HepG2 (cell line): ENCODE data around the gene MYADML2. TPM values are rescaled to one million over a fixed set of nuclear protein-coding genes. Genes with fewer than 3 reads are reported as not detected.

Source experiments
- ASH2L ChIP-seq: fragments of 300-600, 200-600 bp; sonication (generic); IDR thresholded peaks from 2 replicates; pipeline ENCODE4 v1.7.0; 2017; ENCODE audit warnings: low read depth, mild to moderate bottlenecking, moderate library complexity, mixed read lengths, low read length; ENCODE audit not compliant: insufficient read length
- BORCS8-MEF2B ChIP-seq: sonication (generic); formaldehyde crosslinking; IDR thresholded peaks from 2 replicates; pipeline ENCODE4 v1.8.0; 2022; ENCODE audit warnings: mild to moderate bottlenecking, missing genetic modification reagents
- NCOA1 ChIP-seq: sonication (generic); formaldehyde crosslinking; IDR thresholded peaks from 2 replicates; pipeline ENCODE4 v1.9.0; 2021; ENCODE audit warnings: missing genetic modification reagents
- PAXIP1 ChIP-seq: sonication (generic); formaldehyde crosslinking; conservative IDR thresholded peaks from 2 replicates; pipeline ENCODE4 v1.4.0; 2020; ENCODE audit warnings: mild to moderate bottlenecking, missing genetic modification reagents, moderate library complexity
- POLR2G ChIP-seq: fragments of 200-400 bp; formaldehyde crosslinking; IDR thresholded peaks from 2 replicates; pipeline ENCODE4 v1.6.1; 2018; ENCODE audit warnings: mild to moderate bottlenecking, low read depth, low read length, moderate library complexity
- SIN3B ChIP-seq: fragments of 150-350 bp; IDR thresholded peaks from 2 replicates; pipeline ENCODE4 v1.6.1; 2014; ENCODE audit warnings: low read length
- SMYD3 ChIP-seq: sonication (generic); formaldehyde crosslinking; IDR thresholded peaks from 2 replicates; pipeline ENCODE4 v1.8.1; 2023; ENCODE audit warnings: mild to moderate bottlenecking, missing genetic modification reagents
- SPEN ChIP-seq: sonication (generic); formaldehyde crosslinking; IDR thresholded peaks from 2 replicates; pipeline ENCODE4 v1.5.1; 2020; ENCODE audit warnings: low read depth, mild to moderate bottlenecking, missing genetic modification reagents
- ZNF10 ChIP-seq: sonication (generic); formaldehyde crosslinking; IDR thresholded peaks from 2 replicates; pipeline ENCODE4 v1.4.0; 2020; ENCODE audit warnings: mild to moderate bottlenecking, low read depth, missing genetic modification reagents, borderline replicate concordance
- ZNF329 ChIP-seq: sonication (generic); formaldehyde crosslinking; IDR thresholded peaks from 2 replicates; pipeline ENCODE4 v1.9.0; 2021; ENCODE audit warnings: low read depth, mild to moderate bottlenecking, missing genetic modification reagents
- ZNF570 ChIP-seq: sonication (generic); formaldehyde crosslinking; IDR thresholded peaks from 2 replicates; pipeline ENCODE4 v1.4.0; 2020; ENCODE audit warnings: mild to moderate bottlenecking, missing genetic modification reagents, borderline replicate concordance
- ZNF781 ChIP-seq: sonication (generic); formaldehyde crosslinking; IDR thresholded peaks from 2 replicates; pipeline ENCODE4 v1.5.1; 2020; ENCODE audit warnings: borderline replicate concordance, mild to moderate bottlenecking, missing genetic modification reagents; ENCODE audit errors: not compliant biosample characterization
- ZNF839 ChIP-seq: sonication (generic); formaldehyde crosslinking; IDR thresholded peaks from 2 replicates; pipeline ENCODE4 v1.4.0; 2020; ENCODE audit warnings: missing genetic modification reagents, mild to moderate bottlenecking, borderline replicate concordance
- ZSCAN25 ChIP-seq: sonication (generic); formaldehyde crosslinking; IDR thresholded peaks from 2 replicates; pipeline ENCODE4 v1.8.0; 2022; ENCODE audit warnings: mild to moderate bottlenecking, missing genetic modification reagents
- polyA plus RNA-seq, 8 experiments: library from polyadenylated mRNA; depleted of rRNA in 3 of 8; stranded (reverse) in 7 of 8; unstranded in 1 of 8; fragments of >200 nt; fragmentation: Illumina TruSeq in 4 of 8; extraction: Trizol in 4 of 8; gene quantifications; 2 replicates each; pipeline versions ENCODE4 v1.2.1 to v1.2.3, GENCODE V29; 2011 to 2016; ENCODE audit warnings: low read depth in 4 of 8, missing spikeins in 1 of 8, mixed read lengths in 1 of 8; ENCODE audit not compliant: insufficient read depth in 1 of 8
- total RNA-seq, 5 experiments: library from RNA; depleted of rRNA; stranded (reverse); fragments of >200 nt; fragmentation: Illumina TruSeq; extraction: Trizol; gene quantifications; 2 replicates each; pipeline ENCODE4 v1.2.3, GENCODE V29; 2016; ENCODE audit warnings: low read depth in 1 of 5
- TF ChIP-seq, protein P1 (sequence below): sonication (generic); formaldehyde crosslinking; IDR thresholded peaks from 2 replicates; pipeline ENCODE4 v1.9.0; 2021; ENCODE audit warnings: missing genetic modification reagents, mild to moderate bottlenecking, borderline replicate concordance
- TF ChIP-seq, protein P2 (sequence below): sonication (generic); formaldehyde crosslinking; IDR thresholded peaks from 2 replicates; pipeline ENCODE4 v1.5.0; 2020; ENCODE audit warnings: mild to moderate bottlenecking, missing genetic modification reagents, moderate library complexity
- TF ChIP-seq, protein P3 (sequence below), 2 experiments: fragments of 450-650 bp in 1 of 2; sonication (generic) in 1 of 2; formaldehyde crosslinking; IDR thresholded peaks; 2 replicates each; pipeline versions ENCODE4 v1.5.0 to v1.8.0; 2020 to 2022; ENCODE audit warnings: mild to moderate bottlenecking in 1 of 2, missing genetic modification reagents in 1 of 2

MYADML2 gene
- total and polyA plus RNA-seq, 2 of the 13 experiments (the other 11 are each of a cell fraction or from before 2014, with no cell fraction given), result not detected

DNA sequence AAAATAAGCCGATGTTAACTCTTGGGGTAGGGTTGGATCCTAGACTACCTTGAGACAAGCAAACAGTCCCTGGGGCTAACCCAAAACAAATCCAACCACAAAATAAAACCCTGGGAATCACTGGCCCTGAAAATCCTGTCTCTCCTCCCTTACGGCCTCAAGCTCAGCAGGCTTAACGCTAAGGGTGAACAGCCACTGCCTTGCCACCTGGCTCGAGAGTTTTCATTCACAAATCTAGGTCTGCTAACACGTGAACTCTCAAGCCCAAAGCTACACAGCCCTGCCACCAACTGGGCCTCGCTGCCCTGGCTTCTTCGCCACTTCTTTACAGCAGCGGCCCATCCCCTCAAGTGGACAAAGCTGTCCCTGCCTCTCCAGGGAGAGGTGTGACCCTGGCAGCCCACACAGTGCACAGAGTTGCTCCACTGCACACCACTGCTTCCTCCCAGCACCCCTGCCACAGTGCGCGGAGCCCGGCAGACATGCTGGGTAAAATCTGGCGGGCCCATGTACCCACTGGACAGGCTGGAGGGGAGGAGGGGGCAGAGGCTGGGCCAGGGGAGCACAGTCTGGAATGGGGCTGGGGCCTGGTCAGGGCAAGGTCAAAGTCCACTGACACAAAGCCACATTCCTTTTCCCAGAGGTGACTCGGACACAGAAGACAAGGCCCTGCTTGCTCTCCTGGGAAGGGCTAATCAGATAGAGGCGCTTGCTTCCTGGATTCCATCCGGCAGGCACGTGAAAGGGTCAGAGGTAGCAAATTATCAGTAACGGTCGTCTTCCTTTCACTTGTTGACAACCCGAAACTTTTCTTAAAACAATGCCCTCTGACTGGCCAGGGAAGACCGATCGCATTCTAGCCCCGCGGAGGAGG, 36.8 kb downstream of the MYADML2 start (continued):
- peak; percentile 87 for TF ChIP-seq POLR2G
- TF ChIP-seq, protein P1, sequence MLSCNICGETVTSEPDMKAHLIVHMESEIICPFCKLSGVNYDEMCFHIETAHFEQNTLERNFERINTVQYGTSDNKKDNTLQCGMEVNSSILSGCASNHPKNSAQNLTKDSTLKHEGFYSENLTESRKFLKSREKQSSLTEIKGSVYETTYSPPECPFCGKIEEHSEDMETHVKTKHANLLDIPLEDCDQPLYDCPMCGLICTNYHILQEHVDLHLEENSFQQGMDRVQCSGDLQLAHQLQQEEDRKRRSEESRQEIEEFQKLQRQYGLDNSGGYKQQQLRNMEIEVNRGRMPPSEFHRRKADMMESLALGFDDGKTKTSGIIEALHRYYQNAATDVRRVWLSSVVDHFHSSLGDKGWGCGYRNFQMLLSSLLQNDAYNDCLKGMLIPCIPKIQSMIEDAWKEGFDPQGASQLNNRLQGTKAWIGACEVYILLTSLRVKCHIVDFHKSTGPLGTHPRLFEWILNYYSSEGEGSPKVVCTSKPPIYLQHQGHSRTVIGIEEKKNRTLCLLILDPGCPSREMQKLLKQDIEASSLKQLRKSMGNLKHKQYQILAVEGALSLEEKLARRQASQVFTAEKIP (CRISPR knock-in tag), result no peak
- TF ChIP-seq ZNF10 (CRISPR knock-in tag), result no peak
- TF ChIP-seq SIN3B, result no peak
- peak; percentile 91 for TF ChIP-seq ZSCAN25 (CRISPR knock-in tag)
- TF ChIP-seq ZNF839 (CRISPR knock-in tag), result no peak
- TF ChIP-seq SPEN (CRISPR knock-in tag), result peak; percentile 94
- no peak for TF ChIP-seq ZNF781
- TF ChIP-seq NCOA1 (CRISPR knock-in tag), result no peak
- peak; percentile 84 for TF ChIP-seq ASH2L
- TF ChIP-seq, protein P2, sequence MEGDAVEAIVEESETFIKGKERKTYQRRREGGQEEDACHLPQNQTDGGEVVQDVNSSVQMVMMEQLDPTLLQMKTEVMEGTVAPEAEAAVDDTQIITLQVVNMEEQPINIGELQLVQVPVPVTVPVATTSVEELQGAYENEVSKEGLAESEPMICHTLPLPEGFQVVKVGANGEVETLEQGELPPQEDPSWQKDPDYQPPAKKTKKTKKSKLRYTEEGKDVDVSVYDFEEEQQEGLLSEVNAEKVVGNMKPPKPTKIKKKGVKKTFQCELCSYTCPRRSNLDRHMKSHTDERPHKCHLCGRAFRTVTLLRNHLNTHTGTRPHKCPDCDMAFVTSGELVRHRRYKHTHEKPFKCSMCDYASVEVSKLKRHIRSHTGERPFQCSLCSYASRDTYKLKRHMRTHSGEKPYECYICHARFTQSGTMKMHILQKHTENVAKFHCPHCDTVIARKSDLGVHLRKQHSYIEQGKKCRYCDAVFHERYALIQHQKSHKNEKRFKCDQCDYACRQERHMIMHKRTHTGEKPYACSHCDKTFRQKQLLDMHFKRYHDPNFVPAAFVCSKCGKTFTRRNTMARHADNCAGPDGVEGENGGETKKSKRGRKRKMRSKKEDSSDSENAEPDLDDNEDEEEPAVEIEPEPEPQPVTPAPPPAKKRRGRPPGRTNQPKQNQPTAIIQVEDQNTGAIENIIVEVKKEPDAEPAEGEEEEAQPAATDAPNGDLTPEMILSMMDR (CRISPR knock-in tag), result no peak; the same call in none of the 2 replicates
- TF ChIP-seq PAXIP1 (CRISPR knock-in tag), result peak; percentile 95
- no peak for TF ChIP-seq SMYD3 (CRISPR knock-in tag)
- peak; percentile 92 for TF ChIP-seq BORCS8-MEF2B (CRISPR knock-in tag)
- no peak for TF ChIP-seq ZNF570 (CRISPR knock-in tag)
- TF ChIP-seq ZNF329 (CRISPR knock-in tag), result no peak
- TF ChIP-seq, protein P3, sequence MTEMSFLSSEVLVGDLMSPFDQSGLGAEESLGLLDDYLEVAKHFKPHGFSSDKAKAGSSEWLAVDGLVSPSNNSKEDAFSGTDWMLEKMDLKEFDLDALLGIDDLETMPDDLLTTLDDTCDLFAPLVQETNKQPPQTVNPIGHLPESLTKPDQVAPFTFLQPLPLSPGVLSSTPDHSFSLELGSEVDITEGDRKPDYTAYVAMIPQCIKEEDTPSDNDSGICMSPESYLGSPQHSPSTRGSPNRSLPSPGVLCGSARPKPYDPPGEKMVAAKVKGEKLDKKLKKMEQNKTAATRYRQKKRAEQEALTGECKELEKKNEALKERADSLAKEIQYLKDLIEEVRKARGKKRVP (CRISPR knock-in tag; IDR thresholded peaks at IDR 0.05), result peak in 1 of 2 experiments; percentile 75; a peak in 2 of 4 replicates
